Measurements from ENCODE around the gene IFNGR2. TPM values are rescaled to one million over a fixed set of nuclear protein-coding genes. Genes with fewer than 3 reads are reported as not detected.
A peak's percentile ranks its signal among the peaks of the same experiment; 100 is the strongest.
"Not testable (repeated sequence)": the region's sequence is repeated elsewhere in the genome, so short reads cannot be mapped to it uniquely, and the experiment has no call there.

The IFNGR2 gene
- total and polyA plus RNA-seq, 12 donors, result 27.4 to 71.3 (median 35.3) TPM

DNA sequence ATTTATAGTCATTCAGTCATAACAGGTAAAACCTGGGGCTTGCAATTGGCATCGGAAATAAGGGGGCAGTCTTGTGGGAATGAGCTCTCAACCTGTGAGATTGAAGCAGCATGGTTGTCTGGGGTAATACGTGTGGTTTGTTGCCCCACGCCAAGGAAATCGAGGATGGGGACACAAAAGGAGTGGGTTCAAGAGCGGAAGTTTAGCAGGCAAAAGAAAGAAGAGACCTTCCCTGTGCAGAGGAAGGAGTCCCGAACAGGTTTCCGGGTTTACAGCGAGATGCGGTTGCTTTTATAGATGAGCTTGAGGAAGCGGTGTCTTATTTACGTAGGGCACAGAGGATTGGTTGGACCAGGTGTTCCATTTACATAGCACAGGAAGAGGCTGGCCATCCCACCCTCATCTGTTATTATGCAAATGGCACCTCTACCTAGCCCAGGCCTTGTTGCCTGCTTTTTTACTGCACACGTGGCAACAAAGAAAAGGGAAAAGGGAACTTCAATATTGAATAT lies 41.1 kb upstream of the IFNGR2 start:
- H3K36me3 ChIP-seq, result peaks cover 0 to 17% (median 0%) of the 10 kb centered on the region in 9 donors
- peak overlapping the region in 5 of 10 donors; percentile 44 to 50 (median 46) for H3K4me3 ChIP-seq
- peaks cover 0 to 10% (median 5%) of the 10 kb centered on the region in 11 donors for H3K9me3 ChIP-seq
- intact Hi-C loops (cut with DNase I), result loop anchor here in 5 of 10 donors (5.0 to 10.0 kb wide), 4 partner anchors 35 to 85 kb away; no protein-coding TSS in a partner anchor
- peaks cover 0 to 54% (median 23%) of the 10 kb centered on the region in 9 donors for H3K4me1 ChIP-seq
- TF ChIP-seq, protein P1, sequence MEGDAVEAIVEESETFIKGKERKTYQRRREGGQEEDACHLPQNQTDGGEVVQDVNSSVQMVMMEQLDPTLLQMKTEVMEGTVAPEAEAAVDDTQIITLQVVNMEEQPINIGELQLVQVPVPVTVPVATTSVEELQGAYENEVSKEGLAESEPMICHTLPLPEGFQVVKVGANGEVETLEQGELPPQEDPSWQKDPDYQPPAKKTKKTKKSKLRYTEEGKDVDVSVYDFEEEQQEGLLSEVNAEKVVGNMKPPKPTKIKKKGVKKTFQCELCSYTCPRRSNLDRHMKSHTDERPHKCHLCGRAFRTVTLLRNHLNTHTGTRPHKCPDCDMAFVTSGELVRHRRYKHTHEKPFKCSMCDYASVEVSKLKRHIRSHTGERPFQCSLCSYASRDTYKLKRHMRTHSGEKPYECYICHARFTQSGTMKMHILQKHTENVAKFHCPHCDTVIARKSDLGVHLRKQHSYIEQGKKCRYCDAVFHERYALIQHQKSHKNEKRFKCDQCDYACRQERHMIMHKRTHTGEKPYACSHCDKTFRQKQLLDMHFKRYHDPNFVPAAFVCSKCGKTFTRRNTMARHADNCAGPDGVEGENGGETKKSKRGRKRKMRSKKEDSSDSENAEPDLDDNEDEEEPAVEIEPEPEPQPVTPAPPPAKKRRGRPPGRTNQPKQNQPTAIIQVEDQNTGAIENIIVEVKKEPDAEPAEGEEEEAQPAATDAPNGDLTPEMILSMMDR (IDR thresholded peaks at IDR 0.05), result no peak
- peak in 1 of 2 donors; percentile 17 for DNase-seq
- H3K27me3 ChIP-seq, result no peaks in the 10 kb centered on the region
- peak in 5 of 8 donors; percentile 6 to 40 (median 23) for ATAC-seq
- 56 to 60% methylated on average over 12 of the region's 12 CpGs for WGBS, 2 donors
- peak overlapping the region in 8 of 10 donors; percentile 48 to 89 (median 61) for H3K27ac ChIP-seq

GRCh38 chr21:33363911-33364609 lies 39.2 kb upstream of the IFNGR2 start:
- H3K36me3 ChIP-seq, ATAC-seq, DNase-seq, H3K4me3 ChIP-seq, H3K27me3 ChIP-seq: not testable (repeated sequence)
- intact Hi-C loops (cut with DNase I), result loop anchor here in 5 of 10 donors (5.0 to 10.0 kb wide), 4 partner anchors 37 to 83 kb away; no protein-coding TSS in a partner anchor
- Histone ChIP-seq H3K27ac (peak overlapping the region in 2 of 10 donors; percentile 28 to 89), H3K4me1 (peaks cover 0 to 57% (median 23%) of the 10 kb centered on the region in 9 donors), H3K9me3 (peaks cover 0 to 26% (median 13%) of the 10 kb centered on the region in 11 donors)
- WGBS, 2 donors, result 74 to 87% methylated on average over 10 of the region's 10 CpGs

GRCh38 chr21:33364830-33365229 lies 38.4 kb upstream of the IFNGR2 start:
- intact Hi-C loops (cut with DNase I), result loop anchor here in 5 of 10 donors (5.0 to 10.0 kb wide), 4 partner anchors 38 to 82 kb away; no protein-coding TSS in a partner anchor
- no peaks in the 10 kb centered on the region for H3K27me3 ChIP-seq
- H3K9me3 ChIP-seq, result peaks cover 0 to 26% (median 13%) of the 10 kb centered on the region in 11 donors
- no peaks in the 10 kb centered on the region for H3K36me3 ChIP-seq
- TF ChIP-seq, protein P1 (IDR thresholded peaks at IDR 0.05), result no peak
- H3K4me3 ChIP-seq, result no peak overlapping the region
- ATAC-seq (no peak), DNase-seq (no peak)
- H3K4me1 ChIP-seq, result peaks cover 0 to 53% (median 23%) of the 10 kb centered on the region in 9 donors
- 95 to 98% methylated on average over 5 of the region's 5 CpGs for WGBS, 2 donors
- peak overlapping the region in 1 of 10 donors; percentile 89 for H3K27ac ChIP-seq

DNA sequence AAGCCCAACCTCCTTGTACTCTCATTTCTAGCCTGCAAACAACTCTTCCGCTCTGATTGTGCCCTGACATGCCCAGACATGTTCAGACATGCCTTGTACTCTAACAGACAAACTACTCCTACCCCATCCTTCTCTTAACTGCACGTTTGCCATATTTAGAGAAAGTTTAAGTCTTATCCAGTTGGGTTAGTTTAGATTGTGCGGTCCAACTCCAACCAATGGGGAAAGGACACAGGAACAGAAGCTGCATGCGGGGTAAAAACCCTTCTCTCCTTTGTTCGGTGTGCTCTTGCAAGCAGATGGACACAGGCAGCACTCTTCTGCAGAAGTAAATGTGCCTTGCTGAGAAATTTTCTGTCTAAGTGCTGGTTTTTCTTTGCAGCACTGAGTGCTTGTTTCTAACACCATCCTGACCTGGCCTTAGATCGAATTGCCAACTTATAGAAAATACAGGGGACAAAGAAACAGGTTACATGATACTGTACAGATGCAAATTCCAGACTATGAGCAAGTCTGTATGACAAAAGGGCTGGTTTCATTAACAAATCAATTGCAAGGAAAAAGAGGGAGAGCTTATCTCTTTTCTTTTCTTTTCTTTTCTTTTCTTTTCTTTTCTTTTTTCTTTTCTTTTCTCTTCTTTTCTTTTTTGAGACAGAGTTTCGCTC lies 35.8 kb upstream of the IFNGR2 start:
- no peak for ATAC-seq
- Histone ChIP-seq H3K4me1 (peaks cover 0 to 34% (median 1%) of the 10 kb centered on the region in 9 donors), H3K27ac (no peak overlapping the region), H3K9me3 (peaks cover 0 to 31% (median 13%) of the 10 kb centered on the region in 11 donors), H3K36me3 (no peaks in the 10 kb centered on the region), H3K4me3 (no peak overlapping the region), H3K27me3 (no peaks in the 10 kb centered on the region)
- intact Hi-C loops (cut with DNase I), result loop anchor here in 2 of 10 donors (10.0 kb wide), 1 partner anchor 77 kb away; no protein-coding TSS in a partner anchor
- 87 to 89% methylated on average over 7 of the region's 7 CpGs for WGBS, 2 donors
- DNase-seq, result no peak
- TF ChIP-seq, protein P1 (IDR thresholded peaks at IDR 0.05), result no peak

All from heart right ventricle (tissue), 16 donors.